ENCODE results near the gene CATSPERD.

DNA sequence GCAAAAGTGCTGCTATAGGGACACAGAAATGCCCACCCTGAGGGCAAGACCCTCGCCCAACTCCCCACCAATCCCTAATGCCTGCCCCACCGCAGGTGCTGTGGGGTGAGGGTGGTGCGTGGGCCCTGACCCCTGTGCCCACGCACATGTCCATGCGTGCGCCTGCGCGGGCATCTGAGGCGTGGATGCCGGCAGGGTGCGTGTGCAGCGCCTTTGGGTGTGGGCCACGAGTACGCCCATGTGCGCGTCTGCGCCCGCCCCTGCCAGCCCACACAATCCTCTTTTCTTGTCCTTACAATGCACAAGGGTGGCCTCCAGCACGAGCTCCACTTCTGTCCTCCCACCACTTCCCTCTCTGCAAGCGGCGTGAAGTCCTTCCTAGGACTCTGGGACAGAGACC lies 104.7 kb downstream of the CATSPERD start:
- TF ChIP-seq EZH2 (IDR thresholded peaks at IDR 0.05; ENCODE audit: low read depth), result no peak
- TF ChIP-seq, protein P1, sequence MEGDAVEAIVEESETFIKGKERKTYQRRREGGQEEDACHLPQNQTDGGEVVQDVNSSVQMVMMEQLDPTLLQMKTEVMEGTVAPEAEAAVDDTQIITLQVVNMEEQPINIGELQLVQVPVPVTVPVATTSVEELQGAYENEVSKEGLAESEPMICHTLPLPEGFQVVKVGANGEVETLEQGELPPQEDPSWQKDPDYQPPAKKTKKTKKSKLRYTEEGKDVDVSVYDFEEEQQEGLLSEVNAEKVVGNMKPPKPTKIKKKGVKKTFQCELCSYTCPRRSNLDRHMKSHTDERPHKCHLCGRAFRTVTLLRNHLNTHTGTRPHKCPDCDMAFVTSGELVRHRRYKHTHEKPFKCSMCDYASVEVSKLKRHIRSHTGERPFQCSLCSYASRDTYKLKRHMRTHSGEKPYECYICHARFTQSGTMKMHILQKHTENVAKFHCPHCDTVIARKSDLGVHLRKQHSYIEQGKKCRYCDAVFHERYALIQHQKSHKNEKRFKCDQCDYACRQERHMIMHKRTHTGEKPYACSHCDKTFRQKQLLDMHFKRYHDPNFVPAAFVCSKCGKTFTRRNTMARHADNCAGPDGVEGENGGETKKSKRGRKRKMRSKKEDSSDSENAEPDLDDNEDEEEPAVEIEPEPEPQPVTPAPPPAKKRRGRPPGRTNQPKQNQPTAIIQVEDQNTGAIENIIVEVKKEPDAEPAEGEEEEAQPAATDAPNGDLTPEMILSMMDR (conservative IDR thresholded peaks at IDR 0.05), result no peak
